Measurements from ENCODE around the gene TBL1XR1.

GRCh38 chr3:177228601-177229190, 31.4 kb upstream of the TBL1XR1 start:
- TF ChIP-seq POLR2AphosphoS5 (IDR thresholded peaks at IDR 0.05; ENCODE audit: low read depth, low read length) (no peak), REST (IDR thresholded peaks at IDR 0.05; ENCODE audit: insufficient read depth in 1 of 2, low read depth in 2 of 2, low read length in 2 of 2) (no peak), SIN3A (IDR thresholded peaks at IDR 0.05; ENCODE audit: borderline replicate concordance, insufficient read depth, low read length) (no peak), TAF1 (IDR thresholded peaks at IDR 0.05; ENCODE audit: borderline replicate concordance, insufficient read depth, low read length) (no peak), FOXP2 (optimal IDR thresholded peaks at IDR 0.05; ENCODE audit: borderline replicate concordance, extremely low read depth, extremely low read length, insufficient read depth) (no peak)

All from PFSK-1 (cell line).